ENCODE measurements around the gene CARD10. TPM values are rescaled to one million over a fixed set of nuclear protein-coding genes. Genes with fewer than 3 reads are reported as not detected.

Gene CARD10
- total and polyA plus RNA-seq, 2 of the 13 experiments (the other 11 are each of a cell fraction or from before 2014, with no cell fraction given), result 35.2 to 55.8 TPM

DNA sequence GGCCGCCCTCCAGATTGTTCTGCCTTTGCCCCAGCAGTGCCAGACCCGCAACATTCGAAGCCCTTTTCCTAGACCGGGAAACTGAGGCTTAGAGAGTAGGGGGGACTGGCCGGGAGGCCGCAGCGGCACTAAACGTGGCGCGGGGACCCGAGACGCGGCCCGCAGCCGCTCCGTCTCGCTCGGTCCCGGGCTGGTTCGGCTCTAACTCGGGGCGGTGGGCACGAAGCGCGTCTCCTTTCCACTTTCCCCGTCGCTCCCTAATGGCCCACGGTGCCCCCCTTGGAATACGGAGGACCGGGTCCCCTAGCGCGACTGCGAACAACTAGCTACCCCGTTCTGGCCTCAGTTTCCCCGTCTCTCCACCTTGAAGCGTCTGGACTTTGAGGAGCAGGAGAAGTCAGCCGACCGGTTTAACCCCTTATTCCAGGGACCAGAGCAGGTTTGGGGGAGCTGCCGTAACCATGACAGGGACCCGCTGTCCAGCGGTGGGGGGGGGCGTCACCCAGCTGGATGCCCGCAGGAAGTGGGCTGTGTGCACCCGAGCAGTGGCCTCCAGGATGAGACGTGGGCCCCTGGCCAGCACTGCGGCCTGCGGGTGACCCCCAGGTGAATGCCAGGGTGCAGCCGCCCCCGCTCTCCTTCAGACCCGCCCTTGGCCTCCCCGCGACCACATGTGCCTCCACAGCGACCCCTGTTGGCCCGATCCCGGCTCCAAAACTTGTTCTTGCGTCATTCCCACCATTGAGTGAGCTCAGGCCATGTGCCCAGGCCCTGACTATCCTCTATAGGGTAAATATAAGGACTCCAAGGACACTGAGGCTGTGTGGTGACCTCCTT is 42.2 kb upstream of the CARD10 start (continued):
- TF ChIP-seq TIGD3 (CRISPR knock-in tag; IDR thresholded peaks at IDR 0.05; ENCODE audit: borderline replicate concordance) (0 out of 2 replicates have a peak, but pooled peaks have one; percentile 16), IRF2 (CRISPR knock-in tag; IDR thresholded peaks at IDR 0.05) (peak; percentile 83; the same call in 1 of the 2 replicates), ZFP1 (CRISPR knock-in tag; IDR thresholded peaks at IDR 0.05) (no peak; the same call in 1 of the 2 replicates), ZNF614 (CRISPR knock-in tag; IDR thresholded peaks at IDR 0.05; ENCODE audit: borderline replicate concordance) (no peak), NFIB (CRISPR knock-in tag; IDR thresholded peaks at IDR 0.05; ENCODE audit: borderline replicate concordance) (no peak), ZNF331 (CRISPR knock-in tag; IDR thresholded peaks at IDR 0.05) (peak; percentile 88), SP1 (IDR thresholded peaks at IDR 0.05) (no peak), SP1 (CRISPR knock-in tag; IDR thresholded peaks at IDR 0.05) (peak; percentile 46; the same call in 1 of the 2 replicates), MAFG (CRISPR knock-in tag; IDR thresholded peaks at IDR 0.05) (no peak), ZNF761 (CRISPR knock-in tag; conservative IDR thresholded peaks at IDR 0.05) (no peak; the same call in 1 of the 2 replicates), ATRX (CRISPR knock-in tag; IDR thresholded peaks at IDR 0.05; ENCODE audit: borderline replicate concordance) (no peak), RNF2 (conservative IDR thresholded peaks at IDR 0.05; ENCODE audit: low read depth) (peak; percentile 55; the same call in 1 of the 2 replicates), ZNF547 (CRISPR knock-in tag; IDR thresholded peaks at IDR 0.05) (peak; percentile 61; the same call in 1 of the 2 replicates), ZNF333 (CRISPR knock-in tag; IDR thresholded peaks at IDR 0.05; ENCODE audit: borderline replicate concordance) (0 out of 2 replicates have a peak, but pooled peaks have one; percentile 93)
- TF ChIP-seq, protein P1, sequence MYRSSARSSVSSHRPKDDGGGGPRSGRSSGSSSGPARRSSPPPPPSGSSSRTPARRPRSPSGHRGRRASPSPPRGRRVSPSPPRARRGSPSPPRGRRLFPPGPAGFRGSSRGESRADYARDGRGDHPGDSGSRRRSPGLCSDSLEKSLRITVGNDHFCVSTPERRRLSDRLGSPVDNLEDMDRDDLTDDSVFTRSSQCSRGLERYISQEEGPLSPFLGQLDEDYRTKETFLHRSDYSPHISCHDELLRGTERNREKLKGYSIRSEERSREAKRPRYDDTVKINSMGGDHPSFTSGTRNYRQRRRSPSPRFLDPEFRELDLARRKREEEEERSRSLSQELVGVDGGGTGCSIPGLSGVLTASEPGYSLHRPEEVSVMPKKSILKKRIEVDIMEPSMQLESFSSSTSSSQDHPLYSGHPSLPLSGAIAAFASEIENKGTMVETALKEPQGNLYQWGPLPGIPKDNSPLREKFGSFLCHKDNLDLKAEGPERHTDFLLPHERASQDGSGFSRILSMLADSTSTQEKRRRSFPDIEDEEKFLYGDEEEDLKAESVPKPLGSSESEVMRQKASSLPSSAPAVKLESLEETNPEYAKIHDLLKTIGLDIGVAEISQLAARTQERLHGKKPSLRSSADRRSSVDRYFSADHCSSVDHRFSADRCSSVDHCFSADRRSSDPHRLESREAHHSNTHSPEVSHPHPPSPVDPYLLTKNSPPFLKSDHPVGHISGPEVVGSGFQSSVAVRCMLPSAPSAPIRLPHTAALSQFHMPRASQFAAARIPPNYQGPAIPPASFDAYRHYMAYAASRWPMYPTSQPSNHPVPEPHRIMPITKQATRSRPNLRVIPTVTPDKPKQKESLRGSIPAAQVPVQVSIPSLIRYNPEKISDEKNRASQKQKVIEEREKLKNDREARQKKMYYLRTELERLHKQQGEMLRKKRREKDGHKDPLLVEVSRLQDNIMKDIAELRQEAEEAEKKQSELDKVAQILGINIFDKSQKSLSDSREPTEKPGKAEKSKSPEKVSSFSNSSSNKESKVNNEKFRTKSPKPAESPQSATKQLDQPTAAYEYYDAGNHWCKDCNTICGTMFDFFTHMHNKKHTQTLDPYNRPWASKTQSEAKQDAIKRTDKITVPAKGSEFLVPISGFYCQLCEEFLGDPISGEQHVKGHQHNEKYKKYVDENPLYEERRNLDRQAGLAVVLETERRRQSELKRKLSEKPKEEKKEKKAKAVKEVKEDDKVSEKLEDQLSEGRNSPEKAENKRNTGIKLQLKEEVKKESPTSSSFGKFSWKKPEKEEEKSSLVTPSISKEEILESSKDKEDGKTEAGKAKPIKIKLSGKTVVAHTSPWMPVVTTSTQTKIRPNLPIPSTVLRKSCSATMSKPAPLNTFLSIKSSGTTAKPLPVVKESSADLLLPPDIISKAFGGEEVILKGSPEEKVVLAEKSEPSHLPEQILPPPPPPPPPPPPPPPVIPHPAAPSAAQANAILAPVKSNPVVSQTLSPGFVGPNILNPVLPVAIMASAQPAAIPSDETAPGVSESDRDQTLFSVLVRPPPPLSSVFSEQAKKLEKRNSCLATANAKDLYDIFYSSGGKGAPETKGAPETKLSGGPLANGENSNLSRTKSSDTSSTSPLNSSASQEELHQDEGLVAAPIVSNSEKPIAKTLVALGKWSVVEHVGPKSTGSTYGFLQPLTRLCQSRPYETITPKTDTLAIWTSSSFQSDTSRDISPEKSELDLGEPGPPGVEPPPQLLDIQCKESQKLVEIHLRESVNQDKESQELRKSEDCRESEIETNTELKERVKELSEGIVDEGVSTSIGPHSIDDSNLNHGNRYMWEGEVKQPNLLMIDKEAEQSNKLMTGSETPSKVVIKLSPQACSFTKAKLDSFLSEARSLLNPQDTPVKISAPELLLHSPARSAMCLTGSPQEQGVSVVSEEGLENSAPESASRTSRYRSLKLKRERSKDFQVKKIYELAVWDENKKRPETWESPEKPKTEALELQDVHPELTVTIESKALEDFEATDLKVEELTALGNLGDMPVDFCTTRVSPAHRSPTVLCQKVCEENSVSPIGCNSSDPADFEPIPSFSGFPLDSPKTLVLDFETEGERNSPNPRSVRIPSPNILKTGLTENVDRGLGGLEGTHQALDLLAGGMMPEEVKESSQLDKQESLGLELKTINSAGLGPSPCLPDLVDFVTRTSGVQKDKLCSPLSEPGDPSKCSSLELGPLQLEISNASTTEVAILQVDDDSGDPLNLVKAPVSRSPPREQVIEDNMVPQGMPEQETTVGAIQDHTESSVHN (CRISPR knock-in tag; IDR thresholded peaks at IDR 0.05), result no peak; the same call in 1 of the 2 replicates
- TF ChIP-seq, protein P2, sequence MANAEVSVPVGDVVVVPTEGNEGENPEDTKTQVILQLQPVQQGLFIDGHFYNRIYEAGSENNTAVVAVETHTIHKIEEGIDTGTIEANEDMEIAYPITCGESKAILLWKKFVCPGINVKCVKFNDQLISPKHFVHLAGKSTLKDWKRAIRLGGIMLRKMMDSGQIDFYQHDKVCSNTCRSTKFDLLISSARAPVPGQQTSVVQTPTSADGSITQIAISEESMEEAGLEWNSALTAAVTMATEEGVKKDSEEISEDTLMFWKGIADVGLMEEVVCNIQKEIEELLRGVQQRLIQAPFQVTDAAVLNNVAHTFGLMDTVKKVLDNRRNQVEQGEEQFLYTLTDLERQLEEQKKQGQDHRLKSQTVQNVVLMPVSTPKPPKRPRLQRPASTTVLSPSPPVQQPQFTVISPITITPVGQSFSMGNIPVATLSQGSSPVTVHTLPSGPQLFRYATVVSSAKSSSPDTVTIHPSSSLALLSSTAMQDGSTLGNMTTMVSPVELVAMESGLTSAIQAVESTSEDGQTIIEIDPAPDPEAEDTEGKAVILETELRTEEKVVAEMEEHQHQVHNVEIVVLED (CRISPR knock-in tag; IDR thresholded peaks at IDR 0.05; ENCODE audit: borderline replicate concordance), result peak; percentile 33; the same call in 1 of the 2 replicates
- TF ChIP-seq, protein P3, sequence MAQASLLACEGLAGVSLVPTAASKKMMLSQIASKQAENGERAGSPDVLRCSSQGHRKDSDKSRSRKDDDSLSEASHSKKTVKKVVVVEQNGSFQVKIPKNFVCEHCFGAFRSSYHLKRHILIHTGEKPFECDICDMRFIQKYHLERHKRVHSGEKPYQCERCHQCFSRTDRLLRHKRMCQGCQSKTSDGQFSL (CRISPR knock-in tag; IDR thresholded peaks at IDR 0.05), result peak; percentile 89

All from HepG2 (cell line).